Keratinocyte (primary cell): ENCODE data around the gene NT5DC1. TPM values are rescaled to one million over a fixed set of nuclear protein-coding genes. Genes with fewer than 3 reads are reported as not detected.

Source experiments
- DNase-seq: peaks from one replicate; pipeline ENCODE4 v3.0.0-alpha.2; 2011; ENCODE audit warnings: low read depth, missing footprints, low spot score
- FAIRE-seq: peaks from 2 replicates; lab custom pipeline; 2011; peaks lifted over from hg19 to GRCh38; lab: Jason Lieb, UNC
- H2AFZ ChIP-seq: 2 replicates; pipeline ENCODE4 v1.6.0; 2012; ENCODE audit warnings: low read length, control low read depth, inconsistent platforms; ENCODE audit not compliant: control insufficient read depth
- H3K27ac ChIP-seq: 2 replicates; pipeline ENCODE4 v1.5.1; 2011; ENCODE audit warnings: low read length; ENCODE audit not compliant: control insufficient read depth, insufficient read depth
- H3K27me3 ChIP-seq: 3 replicates; pipeline ENCODE4 v1.6.0; 2011; ENCODE audit warnings: low read length; ENCODE audit not compliant: control insufficient read depth, insufficient read depth; ENCODE audit errors: extremely low read depth
- H3K36me3 ChIP-seq, 2 experiments: 2 replicates in 1 of 2; 3 replicates in 1 of 2; pipeline ENCODE4 v1.5.1; 2011; ENCODE audit warnings: low read length in 2 of 2, mild to moderate bottlenecking in 1 of 2; ENCODE audit not compliant: control insufficient read depth in 2 of 2, insufficient read depth in 2 of 2; ENCODE audit errors: extremely low read depth in 1 of 2
- H3K4me1 ChIP-seq: 3 replicates; pipeline ENCODE4 v1.5.1; 2011; ENCODE audit warnings: low read length; ENCODE audit not compliant: control insufficient read depth, insufficient read depth; ENCODE audit errors: extremely low read depth
- H3K4me2 ChIP-seq: 3 replicates; pipeline ENCODE4 v1.6.0; 2011; ENCODE audit warnings: low read depth, low read length; ENCODE audit not compliant: control insufficient read depth, insufficient read depth; ENCODE audit errors: extremely low read depth
- H3K4me3 ChIP-seq, 3 experiments: fragments of 200-600 bp in 1 of 3; sonication (generic) in 1 of 3; 2 replicates in 2 of 3; 3 replicates in 1 of 3; pipeline ENCODE4 v1.5.1; 2011 to 2016; ENCODE audit warnings: low read length in 3 of 3, mild to moderate bottlenecking in 3 of 3, control low read depth in 2 of 3, inconsistent platforms in 1 of 3, low read depth in 1 of 3, mixed read lengths in 1 of 3, mixed run types in 1 of 3, moderate library complexity in 1 of 3; ENCODE audit not compliant: control insufficient read depth in 2 of 3, insufficient read depth in 2 of 3; ENCODE audit errors: extremely low read depth in 1 of 3
- H3K79me2 ChIP-seq: 2 replicates; pipeline ENCODE4 v1.6.0; 2012; ENCODE audit warnings: low read length; ENCODE audit not compliant: control insufficient read depth, insufficient read depth
- H3K9ac ChIP-seq: 3 replicates; pipeline ENCODE4 v1.6.0; 2011; ENCODE audit warnings: low read length; ENCODE audit not compliant: control insufficient read depth, insufficient read depth; ENCODE audit errors: extremely low read depth
- H3K9me1 ChIP-seq: 3 replicates; pipeline ENCODE4 v1.6.0; 2011; ENCODE audit warnings: low read length; ENCODE audit not compliant: control insufficient read depth, insufficient read depth; ENCODE audit errors: extremely low read depth
- H3K9me3 ChIP-seq: 2 replicates; pipeline ENCODE4 v1.5.1; 2012; ENCODE audit warnings: low read depth, low read length; ENCODE audit not compliant: control insufficient read depth
- H4K20me1 ChIP-seq: 3 replicates; pipeline ENCODE4 v1.6.0; 2011; ENCODE audit warnings: low read length; ENCODE audit not compliant: control insufficient read depth, insufficient read depth; ENCODE audit errors: extremely low read depth
- EZH2 ChIP-seq: IDR thresholded peaks from one replicate; pipeline ENCODE4 v1.6.1; 2012; ENCODE audit warnings: inconsistent platforms, mild to moderate bottlenecking, low read length, moderate library complexity
- dilution Hi-C: fragments of 300-500 bp; cut with MboI; formaldehyde crosslinking; loops from one replicate; pipeline ENCODE4 v1.7.0; 2020; ENCODE audit warnings: low sequenced_read_pairs; ENCODE audit not compliant: extremely low pct_ligation_motif_present
- polyA plus RNA-seq, 5 experiments: library from polyadenylated mRNA; depleted of rRNA in 3 of 5; stranded (reverse) in 3 of 5; stranded (forward) in 1 of 5; unstranded in 1 of 5; fragments of >200 nt; gene quantifications; 1 replicate in 1 of 5; 2 replicates in 3 of 5; 3 replicates in 1 of 5; pipeline versions ENCODE4 v1.2.1 to v1.2.3, GENCODE V29; 2011 to 2012; ENCODE audit warnings: missing spikeins in 2 of 5, low read depth in 1 of 5, low replicate concordance in 1 of 5
- TF ChIP-seq, protein P1 (sequence below), 3 experiments: IDR thresholded peaks in 1 of 3; conservative IDR thresholded peaks in 1 of 3; optimal IDR thresholded peaks in 1 of 3; 2 replicates in 2 of 3; 3 replicates in 1 of 3; pipeline versions ENCODE3 to v1.5.1; 2011; ENCODE audit warnings: low read length in 3 of 3, mild to moderate bottlenecking in 3 of 3, moderate library complexity in 2 of 3, control low read depth in 1 of 3, inconsistent platforms in 1 of 3; ENCODE audit not compliant: insufficient read depth in 2 of 3; ENCODE audit errors: extremely low read depth in 1 of 3

NT5DC1 gene
- polyA plus RNA-seq, 1 donor (not counting 4 experiments of a cell fraction or from before 2014, with no cell fraction given) = 31.2 TPM

- peaks cover 36% of the 10 kb centered on the region for H3K79me2 ChIP-seq
- peaks cover 4% of the 10 kb centered on the region for H3K9me1 ChIP-seq
- peaks cover 3% of the 10 kb centered on the region for H4K20me1 ChIP-seq
- TF ChIP-seq, protein P1, sequence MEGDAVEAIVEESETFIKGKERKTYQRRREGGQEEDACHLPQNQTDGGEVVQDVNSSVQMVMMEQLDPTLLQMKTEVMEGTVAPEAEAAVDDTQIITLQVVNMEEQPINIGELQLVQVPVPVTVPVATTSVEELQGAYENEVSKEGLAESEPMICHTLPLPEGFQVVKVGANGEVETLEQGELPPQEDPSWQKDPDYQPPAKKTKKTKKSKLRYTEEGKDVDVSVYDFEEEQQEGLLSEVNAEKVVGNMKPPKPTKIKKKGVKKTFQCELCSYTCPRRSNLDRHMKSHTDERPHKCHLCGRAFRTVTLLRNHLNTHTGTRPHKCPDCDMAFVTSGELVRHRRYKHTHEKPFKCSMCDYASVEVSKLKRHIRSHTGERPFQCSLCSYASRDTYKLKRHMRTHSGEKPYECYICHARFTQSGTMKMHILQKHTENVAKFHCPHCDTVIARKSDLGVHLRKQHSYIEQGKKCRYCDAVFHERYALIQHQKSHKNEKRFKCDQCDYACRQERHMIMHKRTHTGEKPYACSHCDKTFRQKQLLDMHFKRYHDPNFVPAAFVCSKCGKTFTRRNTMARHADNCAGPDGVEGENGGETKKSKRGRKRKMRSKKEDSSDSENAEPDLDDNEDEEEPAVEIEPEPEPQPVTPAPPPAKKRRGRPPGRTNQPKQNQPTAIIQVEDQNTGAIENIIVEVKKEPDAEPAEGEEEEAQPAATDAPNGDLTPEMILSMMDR (optimal IDR thresholded peaks at IDR 0.05 in 1 of 3, IDR thresholded peaks at IDR 0.05 in 1 of 3, conservative IDR thresholded peaks at IDR 0.05 in 1 of 3; ENCODE audit: extremely low read depth in 1 of 3, insufficient read depth in 2 of 3, low read length in 3 of 3) = no peak
- no peak for TF ChIP-seq EZH2
- H3K9ac ChIP-seq = peak overlapping the region; percentile 85
- no peak for FAIRE-seq
- peaks cover 33% of the 10 kb centered on the region for H3K4me1 ChIP-seq
- dilution Hi-C loops = no loop called here
- peak overlapping the region; percentile 87 for H3K4me2 ChIP-seq
- no peaks in the 10 kb centered on the region for H3K9me3 ChIP-seq
- H2AFZ ChIP-seq = peak overlapping the region; percentile 5
- peaks cover 0 to 17% of the 10 kb centered on the region in 2 experiments for H3K36me3 ChIP-seq
- peak overlapping the region in 1 of 3 experiments; percentile 84 for H3K4me3 ChIP-seq
- no peak for DNase-seq
- H3K27me3 ChIP-seq = no peaks in the 10 kb centered on the region
- H3K27ac ChIP-seq = no peak overlapping the region
Observed at GRCh38 chr6:116255246-116255800, 154.7 kb downstream of the NT5DC1 start.

DNA sequence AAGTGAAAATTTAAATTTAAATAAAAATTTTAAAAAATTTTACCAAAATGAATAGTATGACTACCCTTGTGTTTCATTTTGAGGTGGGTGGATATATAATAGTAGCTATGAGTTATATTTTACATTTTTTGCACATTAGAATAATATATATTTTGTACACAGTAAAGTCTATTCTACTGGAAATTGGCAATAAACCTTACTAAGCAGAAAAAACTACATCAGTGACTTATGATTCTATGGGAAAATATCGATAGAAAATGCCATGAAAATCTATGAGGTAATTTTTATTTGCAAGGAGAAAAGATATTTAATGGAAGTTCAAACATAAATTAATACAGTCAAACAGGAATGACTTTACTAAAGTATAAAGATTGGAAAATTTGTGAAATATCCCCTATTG, 156.0 kb downstream of the NT5DC1 start:
- H3K36me3 ChIP-seq = peaks cover 0 to 10% of the 10 kb centered on the region in 2 experiments
- dilution Hi-C loops = no loop called here
- no peak for FAIRE-seq

More for the DNA sequence above, 156.0 kb downstream of the NT5DC1 start:
- TF ChIP-seq EZH2 = no peak
- TF ChIP-seq, protein P1 (optimal IDR thresholded peaks at IDR 0.05 in 1 of 3, IDR thresholded peaks at IDR 0.05 in 1 of 3, conservative IDR thresholded peaks at IDR 0.05 in 1 of 3; ENCODE audit: extremely low read depth in 1 of 3, insufficient read depth in 2 of 3, low read length in 3 of 3) = no peak
- Histone ChIP-seq H3K27me3 (no peaks in the 10 kb centered on the region), H3K79me2 (peaks cover 24% of the 10 kb centered on the region), H4K20me1 (no peaks in the 10 kb centered on the region), H3K4me2 (no peak overlapping the region), H3K9me1 (no peaks in the 10 kb centered on the region), H3K27ac (no peak overlapping the region), H3K9me3 (no peaks in the 10 kb centered on the region), H2AFZ (no peak overlapping the region), H3K9ac (no peak overlapping the region), H3K4me1 (peaks cover 20% of the 10 kb centered on the region), H3K4me3 (no peak overlapping the region)
- no peak for DNase-seq
